Type B pancreatic cell (in vitro differentiated cells): Measurements from ENCODE around the gene NUTF2. TPM values are rescaled to one million over a fixed set of nuclear protein-coding genes. Genes with fewer than 3 reads are reported as not detected.

Experiments used
- DNase-seq: peaks from one replicate; pipeline ENCODE4 v3.0.0; 2021; ENCODE audit warnings: mixed read lengths; ENCODE audit not compliant: unreplicated experiment; ENCODE audit errors: extremely low spot score
- H3K27ac Mint-ChIP-seq: 2 replicates; pipeline ENCODE4 v1.8.0; 2021; ENCODE audit warnings: mild to moderate bottlenecking, mixed read lengths
- H3K27me3 Mint-ChIP-seq: 2 replicates; pipeline ENCODE4 v1.8.0; 2021; ENCODE audit warnings: mixed read lengths
- H3K36me3 Mint-ChIP-seq: 2 replicates; pipeline ENCODE4 v1.8.0; 2021; ENCODE audit warnings: mixed read lengths
- H3K4me1 Mint-ChIP-seq: one replicate; pipeline ENCODE4 v1.8.0; 2021; ENCODE audit warnings: mixed read lengths; ENCODE audit not compliant: unreplicated experiment
- H3K4me3 Mint-ChIP-seq: 2 replicates; pipeline ENCODE4 v1.8.0; 2021; ENCODE audit warnings: mild to moderate bottlenecking, mixed read lengths
- H3K9me3 Mint-ChIP-seq: 2 replicates; pipeline ENCODE4 v1.8.0; 2021; ENCODE audit warnings: mixed read lengths
- CTCF ChIP-seq: fragments of 200-600 bp; sonication (generic); conservative IDR thresholded peaks from 2 replicates; pipeline ENCODE4 v1.5.0; 2021; ENCODE audit warnings: antibody characterized with exemption, mild to moderate bottlenecking
- total RNA-seq: library from RNA; stranded (reverse); gene quantifications from 2 replicates; pipeline ENCODE4 v1.2.1, GENCODE V29; 2021; ENCODE audit warnings: low replicate concordance

NUTF2 gene
- total RNA-seq, 1 donor from 2014 or later, result 144 TPM

- Mint-ChIP-seq H3K4me1 (peaks cover 20% of the 10 kb centered on the region), H3K4me3 (no peak overlapping the region), H3K27ac (no peak overlapping the region), H3K27me3 (no peaks in the 10 kb centered on the region), H3K36me3 (peaks cover 7% of the 10 kb centered on the region), H3K9me3 (no peaks in the 10 kb centered on the region)
- TF ChIP-seq CTCF, result no peak
- no peak for DNase-seq
Measured at GRCh38 chr16:67877064-67877463, 30.3 kb downstream of the NUTF2 start.

- Mint-ChIP-seq H3K9me3 (no peaks in the 10 kb centered on the region), H3K4me1 (peaks cover 20% of the 10 kb centered on the region), H3K27ac (no peak overlapping the region), H3K4me3 (no peak overlapping the region), H3K36me3 (peaks cover 7% of the 10 kb centered on the region), H3K27me3 (no peaks in the 10 kb centered on the region)
- DNase-seq, result no peak
- TF ChIP-seq CTCF, result no peak
Measured at GRCh38 chr16:67878232-67878631, 31.5 kb downstream of the NUTF2 start.

- Mint-ChIP-seq H3K36me3 (peaks cover 4% of the 10 kb centered on the region), H3K27me3 (no peaks in the 10 kb centered on the region), H3K4me3 (no peak overlapping the region), H3K4me1 (peaks cover 16% of the 10 kb centered on the region), H3K9me3 (no peaks in the 10 kb centered on the region), H3K27ac (no peak overlapping the region)
- DNase-seq, result no peak
- TF ChIP-seq CTCF, result no peak
Measured at GRCh38 chr16:67878846-67879245, 32.1 kb downstream of the NUTF2 start.

- Mint-ChIP-seq H3K4me3 (no peak overlapping the region), H3K36me3 (peaks cover 2% of the 10 kb centered on the region)
Measured at GRCh38 chr16:67879462-67879861, 32.7 kb downstream of the NUTF2 start.

GRCh38 chr16:67879936-67880335, 33.2 kb downstream of the NUTF2 start:
- Mint-ChIP-seq H3K36me3 (peaks cover 4% of the 10 kb centered on the region), H3K27me3 (no peaks in the 10 kb centered on the region), H3K4me1 (peaks cover 12% of the 10 kb centered on the region), H3K9me3 (no peaks in the 10 kb centered on the region), H3K27ac (no peak overlapping the region), H3K4me3 (no peak overlapping the region)
- no peak for DNase-seq
- no peak for TF ChIP-seq CTCF

More at GRCh38 chr16:67879462-67879861, 32.7 kb downstream of the NUTF2 start:
- H3K9me3 Mint-ChIP-seq, result no peaks in the 10 kb centered on the region
- no peaks in the 10 kb centered on the region for H3K27me3 Mint-ChIP-seq
- no peak for DNase-seq
- peaks cover 12% of the 10 kb centered on the region for H3K4me1 Mint-ChIP-seq
- no peak overlapping the region for H3K27ac Mint-ChIP-seq
- TF ChIP-seq CTCF, result no peak

- no peaks in the 10 kb centered on the region for H3K27me3 Mint-ChIP-seq
- TF ChIP-seq CTCF, result no peak
- H3K9me3 Mint-ChIP-seq, result no peaks in the 10 kb centered on the region
- H3K4me1 Mint-ChIP-seq, result peaks cover 5% of the 10 kb centered on the region
- H3K4me3 Mint-ChIP-seq, result no peak overlapping the region
- no peak for DNase-seq
- peaks cover 4% of the 10 kb centered on the region for H3K36me3 Mint-ChIP-seq
- H3K27ac Mint-ChIP-seq, result no peak overlapping the region
Measured at GRCh38 chr16:67880584-67880983, 33.9 kb downstream of the NUTF2 start.
